ENCODE results near the gene FCRLA. TPM values are rescaled to one million over a fixed set of nuclear protein-coding genes. Genes with fewer than 3 reads are reported as not detected.

Gene FCRLA
- polyA plus RNA-seq, 1 donor (not counting 4 experiments of a cell fraction or from before 2014, with no cell fraction given): 2.0 TPM

GRCh38 chr1:161763522-161764098, 56.6 kb downstream of the FCRLA start:
- Histone ChIP-seq H3K9me1 (ENCODE audit: control insufficient read depth, extremely low read depth, insufficient read depth, low read length) (no peaks in the 10 kb centered on the region), H3K9ac (ENCODE audit: control insufficient read depth, extremely low read depth, insufficient read depth, low read length) (no peak overlapping the region), H4K20me1 (ENCODE audit: control insufficient read depth, extremely low read depth, insufficient read depth, low read length) (no peaks in the 10 kb centered on the region), H3K4me3 (ENCODE audit: control insufficient read depth in 2 of 3, extremely low read depth in 1 of 3, insufficient read depth in 2 of 3, low read depth in 1 of 3, low read length in 3 of 3) (no peak overlapping the region), H3K79me2 (ENCODE audit: control insufficient read depth, insufficient read depth, low read length) (peaks cover 25% of the 10 kb centered on the region), H2AFZ (ENCODE audit: control insufficient read depth, low read length) (no peak overlapping the region), H3K9me3 (ENCODE audit: control insufficient read depth, low read depth, low read length) (no peaks in the 10 kb centered on the region), H3K36me3 (ENCODE audit: control insufficient read depth in 2 of 2, extremely low read depth in 1 of 2, insufficient read depth in 2 of 2, low read length in 2 of 2) (no peaks in the 10 kb centered on the region), H3K4me2 (ENCODE audit: control insufficient read depth, extremely low read depth, insufficient read depth, low read depth, low read length) (no peak overlapping the region), H3K27ac (ENCODE audit: control insufficient read depth, insufficient read depth, low read length) (no peak overlapping the region), H3K27me3 (ENCODE audit: control insufficient read depth, extremely low read depth, insufficient read depth, low read length) (no peaks in the 10 kb centered on the region), H3K4me1 (ENCODE audit: control insufficient read depth, extremely low read depth, insufficient read depth, low read length) (peaks cover 8% of the 10 kb centered on the region)
- dilution Hi-C loops (cut with MboI; ENCODE audit: extremely low pct_ligation_motif_present, low sequenced_read_pairs): no loop called here
- TF ChIP-seq CTCF (optimal IDR thresholded peaks at IDR 0.05 in 1 of 3, IDR thresholded peaks at IDR 0.05 in 1 of 3, conservative IDR thresholded peaks at IDR 0.05 in 1 of 3; ENCODE audit: extremely low read depth in 1 of 3, insufficient read depth in 2 of 3, low read length in 3 of 3): peak; percentile 41 to 61 (median 54)
- no peak for TF ChIP-seq EZH2 (IDR thresholded peaks at IDR 0.05; ENCODE audit: low read length)
- FAIRE-seq: no peak
- no peak for DNase-seq (ENCODE audit: low read depth, low spot score)

Small RNAs within 50 kb of the gene (small RNA-seq; reads per million reads assigned to genes)
- 0 reads per million in 3 experiments for gene RF00019 (ENCODE audit: insufficient read length in 3 of 3, low read depth in 3 of 3, low replicate concordance in 1 of 3)
- gene RN7SL466P (ENCODE audit: insufficient read length in 3 of 3, low read depth in 3 of 3, low replicate concordance in 1 of 3): 0 reads per million in 3 experiments

Other genes starting within 250 kb of the FCRLA start
- 0.08 TPM in 1 of 3 replicates, not detected in the others for gene FCGR2A, start 201.8 kb upstream of the FCRLA start, polyA plus RNA-seq
- gene HSPA6, start 182.7 kb upstream of the FCRLA start, polyA plus RNA-seq: 0.26 to 0.31 TPM (median 0.27 TPM) in 3 replicates
- gene FCGR3A, start 157.4 kb upstream of the FCRLA start, polyA plus RNA-seq: not detected in 3 replicates
- not detected in 3 replicates for gene FCGR3B, start 76.1 kb upstream of the FCRLA start, polyA plus RNA-seq
- 0.01 TPM in 1 of 3 replicates, not detected in the others for gene FCGR2B, start 44.1 kb upstream of the FCRLA start, polyA plus RNA-seq
- gene FCRLB, start 14.3 kb downstream of the FCRLA start, polyA plus RNA-seq: 0.41 to 0.54 TPM (median 0.52 TPM) in 3 replicates
- 22.6 to 35.3 TPM (median 27.6 TPM) in 3 replicates for gene DUSP12, start 42.6 kb downstream of the FCRLA start, polyA plus RNA-seq
- 16.4 to 19.7 TPM (median 18.3 TPM) in 3 replicates for gene ATF6, start 59.1 kb downstream of the FCRLA start, polyA plus RNA-seq